HG03558 (cell line): ENCODE measurements around the gene SLC13A3.

ENCODE experiments used
- ATAC-seq: cut with Tn5 transposase; IDR thresholded peaks from one replicate; pipeline ENCODE4 v1.9.1; 2021; ENCODE audit warnings: moderate number of reproducible peaks; ENCODE audit not compliant: unreplicated experiment; ENCODE audit errors: extremely low read depth

SLC13A3 gene

GRCh38 chr20:46563170-46563859 lies 87.9 kb downstream of the SLC13A3 start:
- no peak for ATAC-seq

GRCh38 chr20:46562373-46563169 lies 88.7 kb downstream of the SLC13A3 start:
- no peak for ATAC-seq

- ATAC-seq, result no peak
Measured at GRCh38 chr20:46562009-46562372, 89.3 kb downstream of the SLC13A3 start.

GRCh38 chr20:46559685-46560440 lies 91.4 kb downstream of the SLC13A3 start:
- ATAC-seq, result no peak

- no peak for ATAC-seq
Measured at GRCh38 chr20:46559001-46559400, 92.3 kb downstream of the SLC13A3 start.

GRCh38 chr20:46558511-46558959 lies 92.7 kb downstream of the SLC13A3 start:
- no peak for ATAC-seq

GRCh38 chr20:46557231-46557956 lies 93.9 kb downstream of the SLC13A3 start:
- no peak for ATAC-seq

GRCh38 chr20:46555370-46555956 lies 95.8 kb downstream of the SLC13A3 start:
- no peak for ATAC-seq

GRCh38 chr20:46554828-46555227 lies 96.4 kb downstream of the SLC13A3 start:
- ATAC-seq, result no peak

GRCh38 chr20:46553926-46554325 lies 97.3 kb downstream of the SLC13A3 start:
- no peak for ATAC-seq

- peak; percentile 66 for ATAC-seq
Measured at GRCh38 chr20:46552460-46553420, 98.5 kb downstream of the SLC13A3 start.

- ATAC-seq, result no peak
Measured at GRCh38 chr20:46551522-46552381, 99.5 kb downstream of the SLC13A3 start.

- no peak for ATAC-seq
Measured at GRCh38 chr20:46550461-46550860, 100.8 kb downstream of the SLC13A3 start, which contains the start of gene OCSTAMP. OCSTAMP (minus strand) TSS chr20:46550654; CDS start chr20:46550560, 94 bp downstream.

- ATAC-seq, result no peak
Measured at GRCh38 chr20:46549188-46549972, 101.9 kb downstream of the SLC13A3 start.

GRCh38 chr20:46548688-46549087 lies 102.6 kb downstream of the SLC13A3 start:
- ATAC-seq, result no peak

GRCh38 chr20:46547995-46548394 lies 103.3 kb downstream of the SLC13A3 start:
- no peak for ATAC-seq

GRCh38 chr20:46546936-46547335 lies 104.3 kb downstream of the SLC13A3 start:
- no peak for ATAC-seq
